ENCODE data around the gene ZNF598.
"Not testable (repeated sequence)": the region's sequence is repeated elsewhere in the genome, so short reads cannot be mapped to it uniquely, and the experiment has no call there.

The ZNF598 gene

GRCh38 chr16:2028620-2029220, 19.1 kb upstream of the ZNF598 start:
- DNase-seq (ENCODE audit: low read depth in 2 of 2): no peak

GRCh38 chr16:2028146-2028545, 18.5 kb upstream of the ZNF598 start:
- DNase-seq (ENCODE audit: low read depth in 2 of 2): no peak

GRCh38 chr16:2027024-2028010, 17.7 kb upstream of the ZNF598 start:
- DNase-seq (ENCODE audit: low read depth in 2 of 2): no peak

GRCh38 chr16:2026461-2027023, 16.9 kb upstream of the ZNF598 start, which contains the start of gene NHERF2:
TSS of gene NHERF2 (plus strand) at chr16:2026902. CDS start at chr16:2027006, 104 bp downstream.
- DNase-seq (ENCODE audit: low read depth in 2 of 2): no peak

- no peak for DNase-seq (ENCODE audit: low read depth in 2 of 2)
Observed at GRCh38 chr16:2025878-2026460, 16.3 kb upstream of the ZNF598 start.

GRCh38 chr16:2025251-2025650, 15.6 kb upstream of the ZNF598 start:
- no peak for DNase-seq (ENCODE audit: low read depth in 2 of 2)

- DNase-seq (ENCODE audit: low read depth in 2 of 2): no peak
Observed at GRCh38 chr16:2024032-2024420, 14.4 kb upstream of the ZNF598 start.

- peak; percentile 84 to 92 for DNase-seq (ENCODE audit: low read depth in 2 of 2)
Observed at GRCh38 chr16:2023092-2024031, 13.7 kb upstream of the ZNF598 start.

- no peak for DNase-seq (ENCODE audit: low read depth in 2 of 2)
Observed at GRCh38 chr16:2022723-2023091, 13.1 kb upstream of the ZNF598 start.

- DNase-seq (ENCODE audit: low read depth in 2 of 2): no peak
Observed at GRCh38 chr16:2019921-2020831, 10.6 kb upstream of the ZNF598 start.

- no peak for DNase-seq (ENCODE audit: low read depth in 2 of 2)
Observed at GRCh38 chr16:2019518-2019920, 9.9 kb upstream of the ZNF598 start, which contains the start of gene NPW. TSS of gene NPW (plus strand) at chr16:2019785.

- DNase-seq (ENCODE audit: low read depth in 2 of 2): no peak
Observed at GRCh38 chr16:2016407-2016922, 6.8 kb upstream of the ZNF598 start.

GRCh38 chr16:2015947-2016208, 6.3 kb upstream of the ZNF598 start:
- DNase-seq (ENCODE audit: low read depth in 2 of 2): no peak

- DNase-seq (ENCODE audit: low read depth in 2 of 2): no peak
Observed at GRCh38 chr16:2015117-2015946, 5.7 kb upstream of the ZNF598 start.

- no peak for DNase-seq (ENCODE audit: low read depth in 2 of 2)
Observed at GRCh38 chr16:2013527-2013926, 3.9 kb upstream of the ZNF598 start.

GRCh38 chr16:2011726-2012125, 2.1 kb upstream of the ZNF598 start:
- DNase-seq (ENCODE audit: low read depth in 2 of 2): not testable (repeated sequence)

- no peak for DNase-seq (ENCODE audit: low read depth in 2 of 2)
Observed at GRCh38 chr16:2009164-2009711, 383 bp downstream of the ZNF598 start.

GRCh38 chr16:2008631-2009163, 924 bp downstream of the ZNF598 start:
- DNase-seq (ENCODE audit: low read depth in 2 of 2): no peak
